CD4-positive, alpha-beta T cell treated with Interferon alpha-2 for 1 hour (primary cell): ENCODE measurements around the gene SLIT3.

Experiments used
- DNase-seq, 2 donors: peaks; one replicate each; pipeline ENCODE4 v3.0.0-alpha.2; 2020 to 2022

The SLIT3 gene

DNA sequence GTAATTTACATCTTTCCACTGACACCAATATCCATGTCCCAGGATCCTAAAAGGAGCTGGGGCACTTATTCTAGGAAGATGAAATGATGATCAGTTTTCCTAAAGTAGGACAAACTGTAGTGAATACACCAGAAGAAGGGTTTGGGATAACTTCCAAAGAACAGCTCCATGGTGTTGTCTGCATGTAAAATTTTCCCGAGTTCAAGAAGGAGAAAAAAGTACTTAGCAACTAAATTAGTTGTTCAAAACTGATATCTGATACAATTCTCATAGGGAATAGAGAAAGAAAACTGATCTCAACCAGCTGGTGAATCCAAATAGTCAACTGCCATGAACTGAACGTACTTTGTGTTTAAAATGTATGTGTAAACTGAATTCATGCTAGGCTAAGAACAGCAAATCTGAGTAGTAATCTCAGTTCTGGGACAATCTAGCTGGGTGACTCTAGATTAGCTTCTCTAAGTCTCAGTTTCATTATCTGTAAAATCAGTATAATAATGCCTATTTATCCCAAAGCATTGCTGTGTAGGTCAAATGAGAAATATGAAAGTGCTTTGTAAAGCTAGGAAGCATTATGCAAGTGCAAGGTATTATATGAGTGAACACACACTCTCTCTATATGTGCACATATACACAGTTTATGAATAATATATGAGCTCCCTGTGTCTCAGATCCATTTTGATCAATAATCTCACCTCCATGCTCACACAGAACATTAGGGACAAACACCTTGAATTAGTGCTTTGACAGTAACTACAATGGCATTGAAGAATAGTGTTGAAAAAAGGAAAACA lies 357.7 kb downstream of the SLIT3 start:
- no peak for DNase-seq

DNA sequence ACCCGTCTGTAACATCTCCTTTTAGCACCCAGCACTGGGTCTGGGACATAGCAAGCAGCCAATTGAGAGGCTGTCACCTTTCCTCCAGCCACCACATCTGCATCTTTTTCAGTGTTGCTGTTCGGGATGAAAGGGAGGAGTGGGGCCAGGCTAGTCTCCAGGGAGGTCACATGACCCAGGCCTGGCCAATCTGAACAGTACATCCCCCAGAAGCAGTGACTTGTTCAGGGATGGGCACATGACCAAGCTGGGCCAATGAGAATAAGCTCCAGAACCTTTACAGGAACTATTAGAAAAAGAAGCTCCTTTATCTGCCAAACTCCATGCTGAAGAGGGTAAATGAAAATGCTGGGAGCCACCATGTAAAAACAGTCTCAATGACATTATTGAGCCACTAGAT lies 359.0 kb downstream of the SLIT3 start:
- no peak for DNase-seq

- no peak for DNase-seq
These were observed 360.2 kb downstream of the SLIT3 start for GRCh38 chr5:168940712-168941111.

GRCh38 chr5:168939887-168940544 lies 360.9 kb downstream of the SLIT3 start:
- no peak for DNase-seq

GRCh38 chr5:168939156-168939800 lies 361.7 kb downstream of the SLIT3 start:
- no peak for DNase-seq

- DNase-seq = no peak
These were observed 364.4 kb downstream of the SLIT3 start for GRCh38 chr5:168936511-168936910.

GRCh38 chr5:168935183-168935582 lies 365.8 kb downstream of the SLIT3 start:
- DNase-seq = no peak

GRCh38 chr5:168934169-168934568 lies 366.8 kb downstream of the SLIT3 start:
- DNase-seq = no peak

DNA sequence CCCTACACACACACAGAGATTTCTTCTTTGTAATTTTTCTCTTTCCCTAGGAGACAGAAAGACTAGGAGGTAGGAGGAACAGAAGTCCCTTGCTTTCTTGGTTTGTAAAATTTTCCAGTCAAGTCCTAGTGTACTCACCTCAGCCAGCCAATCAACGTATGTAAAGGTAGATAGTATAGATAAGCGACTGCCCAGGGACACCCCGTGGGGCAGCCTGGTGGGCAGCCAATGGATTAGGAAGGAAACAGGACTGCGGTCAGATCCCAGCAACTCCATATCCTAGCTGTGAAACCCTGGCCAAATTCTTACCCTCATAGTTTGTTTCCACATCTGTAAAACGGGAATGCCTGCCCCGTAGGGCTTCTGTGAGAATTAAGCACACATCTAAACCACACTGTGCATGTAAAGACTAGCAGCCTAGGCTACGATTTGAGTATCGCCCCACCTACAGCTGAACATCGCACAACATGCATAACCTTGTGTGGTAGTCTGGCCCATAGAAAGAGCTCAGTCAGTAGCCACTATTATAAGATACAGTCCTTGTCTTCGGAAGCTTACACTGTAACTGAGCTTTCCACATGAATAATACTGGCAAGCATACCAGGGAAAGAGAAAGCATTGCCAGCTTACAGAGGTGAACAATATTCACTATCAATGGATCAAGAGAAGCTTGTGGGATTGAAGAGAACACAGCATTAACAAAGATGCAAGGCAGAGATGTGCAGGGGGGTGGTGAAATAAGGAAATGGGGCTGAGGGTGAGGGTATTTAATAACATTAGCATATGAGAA lies 368.3 kb downstream of the SLIT3 start:
- no peak for DNase-seq

- DNase-seq = no peak
These were observed 369.1 kb downstream of the SLIT3 start for GRCh38 chr5:168931638-168932345.

DNA sequence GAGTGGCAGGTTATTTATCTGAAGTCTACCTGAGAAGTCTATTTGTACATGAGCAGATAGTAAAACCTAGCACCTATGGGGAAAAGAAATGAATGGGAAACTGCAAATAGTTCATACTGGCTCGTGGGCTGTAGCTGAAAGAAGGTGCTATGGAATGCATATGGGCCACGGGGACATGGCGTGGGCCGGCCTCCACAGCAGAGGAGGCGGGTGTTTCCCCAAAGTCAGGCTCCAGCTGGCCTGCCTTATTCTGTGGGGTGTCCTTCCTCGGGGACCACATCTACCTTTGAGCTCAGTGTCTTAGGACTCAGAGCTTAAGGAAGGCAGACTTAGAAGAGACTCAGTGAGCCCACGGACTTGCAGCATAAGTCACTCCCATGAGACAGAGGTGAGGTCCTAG lies 371.3 kb downstream of the SLIT3 start:
- no peak for DNase-seq

GRCh38 chr5:168925160-168925559 lies 375.8 kb downstream of the SLIT3 start:
- no peak for DNase-seq

- no peak for DNase-seq
These were observed 379.6 kb downstream of the SLIT3 start for GRCh38 chr5:168921147-168921866.

- no peak for DNase-seq
These were observed 380.7 kb downstream of the SLIT3 start for GRCh38 chr5:168920019-168920810.

GRCh38 chr5:168917947-168918600 lies 382.9 kb downstream of the SLIT3 start:
- no peak for DNase-seq

GRCh38 chr5:168916852-168917251 lies 384.1 kb downstream of the SLIT3 start:
- no peak for DNase-seq

- no peak for DNase-seq
These were observed 384.7 kb downstream of the SLIT3 start for GRCh38 chr5:168916266-168916665.

DNA sequence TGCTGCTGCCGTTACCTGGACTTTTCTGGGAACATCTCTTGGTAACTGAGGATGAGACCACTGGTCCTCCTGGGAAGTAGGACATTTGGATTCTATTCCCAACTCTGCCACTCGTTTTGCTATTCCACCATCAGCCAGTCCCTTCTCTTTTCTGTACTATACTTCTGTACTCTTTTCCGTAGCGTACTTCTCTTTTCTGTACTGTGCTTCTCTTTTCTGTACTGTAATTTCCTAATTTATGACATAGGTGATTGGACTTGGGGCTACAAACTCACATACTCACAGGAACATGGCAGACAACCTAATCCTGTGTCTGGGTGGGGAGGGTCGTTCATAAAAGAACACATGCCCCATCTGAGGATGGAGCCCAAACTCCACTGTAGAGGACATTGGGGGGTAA lies 386.4 kb downstream of the SLIT3 start:
- no peak for DNase-seq

- DNase-seq = no peak
These were observed 390.1 kb downstream of the SLIT3 start for GRCh38 chr5:168910874-168911273.

DNA sequence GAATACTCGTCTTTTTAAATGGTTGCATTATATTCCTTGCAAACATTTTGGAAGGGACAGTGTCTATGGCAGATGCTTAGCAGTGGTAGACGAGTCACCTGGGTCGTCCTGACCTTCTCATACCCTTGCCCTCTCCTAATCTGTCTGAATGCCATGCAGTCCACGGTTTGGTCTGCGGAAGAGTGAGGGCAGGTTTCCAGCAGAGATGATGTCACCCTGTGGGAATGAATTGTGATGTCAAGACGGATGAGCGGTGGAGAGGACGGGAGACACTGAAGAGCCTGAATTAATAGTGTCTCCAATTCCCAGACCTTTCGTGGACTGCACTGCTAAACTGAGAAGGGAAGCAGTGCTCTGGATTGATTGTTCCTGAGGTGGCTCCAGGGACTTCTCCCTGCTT lies 392.7 kb downstream of the SLIT3 start:
- DNase-seq = no peak
